ENCODE measurements around the gene HPSE2.
"Not testable (repeated sequence)": the region's sequence is repeated elsewhere in the genome, so short reads cannot be mapped to it uniquely, and the experiment has no call there.

The HPSE2 gene

DNA sequence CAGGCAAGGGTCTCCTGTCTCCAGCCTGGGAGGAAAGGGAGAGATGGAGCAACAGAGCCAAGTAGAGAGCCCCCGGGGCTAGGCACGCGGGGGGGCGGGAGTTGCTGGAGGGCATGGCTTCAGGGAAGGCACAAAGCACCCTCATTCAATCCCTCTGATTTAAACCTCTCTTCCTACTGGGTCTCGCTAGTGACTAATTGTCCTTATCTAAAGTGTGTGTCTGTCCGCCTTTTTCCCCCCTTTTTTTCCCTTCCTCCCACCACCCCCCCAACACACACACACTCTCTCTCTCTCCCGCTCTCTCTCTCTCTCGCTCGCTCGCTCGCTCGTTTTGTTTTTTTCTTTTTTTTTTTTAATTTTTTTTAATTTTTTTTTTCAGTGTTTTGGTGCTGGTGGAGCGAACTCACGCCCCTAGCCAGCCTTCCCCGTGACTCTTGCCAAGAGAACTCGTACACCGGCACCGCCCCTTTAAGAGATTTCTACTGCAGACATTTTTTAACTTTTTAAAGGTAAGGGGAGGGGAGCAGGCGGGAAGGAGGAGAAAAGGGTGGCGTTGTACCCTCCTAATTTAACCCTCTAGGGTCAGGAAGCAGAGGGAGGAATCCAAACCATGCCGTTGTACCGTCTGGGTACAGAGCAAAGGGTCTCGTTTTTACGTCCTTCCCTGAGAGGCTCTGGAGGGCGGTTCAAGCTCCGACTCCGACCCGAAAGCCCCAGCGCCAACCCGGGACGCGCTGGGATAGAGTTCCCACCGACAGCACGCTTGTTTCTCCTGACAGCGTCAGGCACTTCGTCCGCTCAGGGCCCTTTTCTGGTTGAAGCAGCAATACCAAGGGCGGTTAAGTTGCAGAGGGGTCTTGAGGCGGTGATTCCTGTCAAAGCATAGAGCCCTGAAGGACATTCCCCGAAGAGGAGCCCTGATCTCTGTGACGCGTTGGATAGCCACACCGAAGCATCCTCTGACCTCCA, at the start of gene HPSE2:
Gene HPSE2 (minus strand): TSS at position 195 of the 969 bp plus-strand sequence.
- no peak for DNase-seq

DNA sequence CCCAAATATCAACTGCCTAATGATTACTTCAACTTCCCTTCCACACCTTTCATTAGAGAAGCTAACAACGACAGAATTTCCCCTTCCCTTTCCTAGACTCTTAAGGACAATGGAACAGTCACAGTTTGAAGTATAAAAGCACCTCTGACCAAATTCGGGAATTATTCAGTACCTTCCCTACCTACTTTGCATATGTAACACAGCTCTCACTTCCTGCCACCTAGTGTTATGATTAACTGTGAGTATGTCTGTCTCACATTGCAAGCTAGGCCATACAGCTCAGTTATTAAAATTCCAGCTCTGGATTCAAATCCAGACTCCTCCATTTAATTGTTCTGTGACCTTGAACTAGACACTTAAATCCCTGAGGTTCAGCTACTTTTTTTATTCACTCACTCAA, 44.8 kb upstream of the HPSE2 start:
- DNase-seq, result no peak

DNA sequence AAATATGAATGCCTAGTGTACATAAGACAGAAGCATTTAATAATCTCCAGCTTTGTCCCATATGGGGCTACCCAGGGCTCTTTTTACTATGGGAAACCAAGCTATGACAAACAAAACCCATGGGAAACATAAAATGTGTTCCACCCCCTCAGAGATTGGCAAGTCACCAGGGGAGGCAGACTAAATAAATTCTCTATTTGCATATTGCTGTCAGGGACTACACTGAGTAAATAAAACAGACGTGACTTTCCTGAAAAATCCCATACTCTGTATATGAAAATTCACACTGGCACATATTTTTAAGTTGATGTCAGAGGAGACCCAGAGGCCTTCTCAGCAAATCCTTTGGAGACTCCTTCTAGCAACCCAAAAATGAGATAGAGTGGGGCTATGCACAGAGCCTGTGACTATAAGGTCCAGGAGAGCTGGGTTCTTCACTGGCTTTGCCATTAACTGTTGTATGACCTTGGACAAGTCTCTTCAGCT, 44.0 kb upstream of the HPSE2 start:
- DNase-seq, result no peak

DNA sequence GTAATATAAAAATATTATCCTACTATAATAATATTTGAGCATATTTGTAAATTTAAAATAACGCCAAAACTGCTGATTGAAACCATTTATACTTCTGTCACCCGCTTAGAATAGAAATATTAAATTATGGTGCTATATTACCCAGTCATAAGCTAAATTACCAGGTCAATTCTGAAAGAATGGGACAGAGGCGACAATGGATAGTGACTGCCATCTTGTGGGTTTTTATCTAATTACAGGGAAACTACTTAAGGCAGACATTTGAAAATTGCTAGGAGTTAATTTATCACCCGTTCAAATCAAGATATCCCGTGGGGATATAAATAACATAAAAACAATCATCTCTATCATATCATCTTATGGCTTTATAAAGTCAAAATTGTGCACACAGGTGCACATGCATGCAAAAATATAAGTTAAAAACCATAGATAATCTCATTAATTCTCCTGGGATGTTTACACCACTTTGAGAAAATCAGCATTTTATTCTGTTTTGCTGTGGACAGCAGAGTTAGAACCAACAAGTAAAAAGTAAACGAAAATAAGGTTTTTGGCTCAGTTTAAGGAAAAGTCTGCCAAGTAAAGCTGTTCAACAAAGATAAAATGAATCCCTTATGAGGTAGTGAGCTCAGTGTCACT, 41.3 kb upstream of the HPSE2 start:
- peak; percentile 3 to 34 for DNase-seq

DNA sequence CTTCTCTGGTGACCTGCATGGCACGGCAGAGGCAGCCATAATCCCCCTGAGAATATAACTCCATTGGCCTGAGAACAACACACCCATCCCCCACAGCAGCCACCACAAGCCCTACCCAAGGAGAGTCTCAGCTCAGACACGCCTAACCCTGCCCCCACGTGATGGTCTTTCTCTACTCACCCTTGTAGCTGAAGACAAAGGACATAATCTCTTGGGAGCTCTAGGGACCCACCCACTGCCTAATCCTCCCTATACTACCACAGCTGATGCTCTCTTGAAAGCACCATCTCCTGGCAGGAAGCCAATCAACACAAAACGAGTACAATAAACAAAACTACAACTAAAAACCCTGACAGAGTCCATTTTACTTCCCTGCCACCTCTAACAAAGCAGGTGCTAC, 30.7 kb upstream of the HPSE2 start:
- DNase-seq, result no peak

DNA sequence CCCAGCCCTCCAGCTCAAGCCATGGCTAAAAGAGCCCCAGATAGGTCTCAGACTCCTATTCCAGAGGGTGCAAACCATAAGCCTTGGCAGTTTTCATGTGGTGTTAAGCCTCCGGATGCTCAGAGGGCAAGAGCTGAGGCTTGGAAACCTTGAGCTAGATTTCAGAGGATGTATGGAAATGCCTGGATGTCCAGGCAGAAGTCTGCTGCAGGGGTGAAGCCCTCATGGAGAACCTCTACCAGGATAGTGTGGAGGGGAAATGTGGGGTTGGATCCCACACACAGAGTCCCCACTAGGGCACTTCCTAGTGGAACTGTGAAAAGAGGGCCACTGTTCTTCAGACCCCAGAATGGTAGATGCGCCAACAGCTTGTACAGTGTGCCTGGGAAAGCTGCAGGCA, 13.2 kb upstream of the HPSE2 start:
- no peak for DNase-seq

DNA sequence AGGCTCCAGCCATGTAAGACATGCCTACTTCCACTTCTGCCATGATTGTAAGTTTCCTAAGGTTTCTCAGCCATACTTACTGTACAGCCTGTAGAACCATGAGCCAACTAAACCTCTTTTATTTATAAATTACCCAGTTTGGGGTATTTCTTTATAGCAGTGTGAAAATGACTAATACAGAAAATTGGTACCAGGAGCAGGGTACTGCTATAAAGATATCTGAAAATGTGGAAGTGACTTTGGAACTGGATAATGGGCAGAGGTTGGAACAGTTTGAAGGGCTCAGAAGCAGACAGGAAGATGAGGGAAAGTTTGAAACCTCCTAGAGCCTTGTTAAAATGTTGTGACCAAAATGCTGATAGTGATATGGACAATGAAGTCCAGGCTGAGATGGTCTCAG, 12.2 kb upstream of the HPSE2 start:
- DNase-seq, result not testable (repeated sequence)

DNA sequence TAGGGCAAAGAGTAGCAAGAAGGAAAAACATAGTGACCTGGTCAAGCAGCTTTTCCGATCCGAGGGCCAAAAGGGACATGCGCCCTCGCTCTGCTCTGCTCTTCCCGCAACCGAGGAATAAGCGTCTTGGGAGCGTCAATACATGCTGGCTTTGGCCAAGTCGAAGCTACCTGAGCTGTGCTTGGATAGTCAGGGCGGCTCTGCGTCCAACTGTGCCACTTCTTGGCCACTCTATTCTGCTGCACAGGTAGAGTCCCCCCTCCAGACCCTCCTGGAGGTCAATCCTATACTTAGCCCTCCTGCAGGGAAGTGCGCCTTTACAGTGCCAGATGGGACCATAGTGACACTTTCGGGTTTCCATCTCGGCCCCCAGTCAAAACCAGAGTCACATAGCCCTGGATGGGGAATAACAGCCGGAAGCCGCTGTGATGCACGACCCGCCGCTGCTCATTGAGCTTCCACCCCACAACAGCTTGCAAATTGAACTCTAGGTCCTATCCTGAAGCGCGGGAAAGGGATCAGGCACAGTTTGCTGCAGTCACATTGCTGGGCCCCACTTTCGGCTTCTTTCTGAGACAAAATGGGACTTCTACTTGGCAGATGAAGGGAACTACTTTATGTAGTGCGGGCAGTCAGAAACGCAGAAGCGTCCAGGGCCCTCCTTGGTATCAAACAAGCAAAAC, 1.1 kb upstream of the HPSE2 start:
- no peak for DNase-seq

DNA sequence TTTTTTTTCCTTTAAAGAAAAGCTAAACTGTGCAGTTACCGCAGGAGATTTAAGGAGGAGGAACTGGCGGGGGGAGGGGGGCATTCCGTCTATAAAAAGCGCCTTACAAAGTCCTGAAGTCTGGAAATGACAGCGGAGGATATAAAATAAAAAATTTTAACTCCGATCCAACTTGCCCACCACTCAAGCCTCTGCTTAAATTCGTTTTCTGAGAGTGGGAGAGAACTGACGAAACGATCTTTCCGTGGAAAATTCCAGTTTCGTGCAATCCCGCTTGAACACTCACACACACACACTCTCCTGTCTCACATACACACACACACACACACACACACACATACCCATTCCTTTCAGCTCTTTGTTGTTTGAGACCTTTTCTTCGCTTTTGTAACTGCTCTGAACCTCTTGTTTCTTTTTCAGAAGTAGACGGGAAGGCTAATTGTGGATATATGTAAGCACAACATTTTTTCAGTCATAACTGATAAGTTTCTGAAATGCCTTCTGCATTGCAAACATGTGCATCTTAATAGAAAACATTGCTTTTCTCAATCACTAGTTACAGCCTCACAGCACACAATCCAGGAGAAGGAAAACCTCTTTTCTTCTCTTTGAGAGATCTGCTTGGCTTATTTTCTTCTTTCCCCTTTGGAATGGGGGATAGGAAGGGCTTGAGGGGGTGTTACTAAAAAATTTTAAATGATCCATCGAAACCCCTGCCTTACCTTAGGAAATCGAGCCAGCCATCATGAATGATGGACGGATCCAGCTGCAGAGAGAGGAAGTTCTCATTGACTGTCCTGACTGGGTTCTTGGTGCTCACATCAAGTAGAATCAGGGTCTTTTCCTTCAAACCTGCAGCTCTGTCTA, 628 bp downstream of the HPSE2 start:
- DNase-seq, result no peak

DNA sequence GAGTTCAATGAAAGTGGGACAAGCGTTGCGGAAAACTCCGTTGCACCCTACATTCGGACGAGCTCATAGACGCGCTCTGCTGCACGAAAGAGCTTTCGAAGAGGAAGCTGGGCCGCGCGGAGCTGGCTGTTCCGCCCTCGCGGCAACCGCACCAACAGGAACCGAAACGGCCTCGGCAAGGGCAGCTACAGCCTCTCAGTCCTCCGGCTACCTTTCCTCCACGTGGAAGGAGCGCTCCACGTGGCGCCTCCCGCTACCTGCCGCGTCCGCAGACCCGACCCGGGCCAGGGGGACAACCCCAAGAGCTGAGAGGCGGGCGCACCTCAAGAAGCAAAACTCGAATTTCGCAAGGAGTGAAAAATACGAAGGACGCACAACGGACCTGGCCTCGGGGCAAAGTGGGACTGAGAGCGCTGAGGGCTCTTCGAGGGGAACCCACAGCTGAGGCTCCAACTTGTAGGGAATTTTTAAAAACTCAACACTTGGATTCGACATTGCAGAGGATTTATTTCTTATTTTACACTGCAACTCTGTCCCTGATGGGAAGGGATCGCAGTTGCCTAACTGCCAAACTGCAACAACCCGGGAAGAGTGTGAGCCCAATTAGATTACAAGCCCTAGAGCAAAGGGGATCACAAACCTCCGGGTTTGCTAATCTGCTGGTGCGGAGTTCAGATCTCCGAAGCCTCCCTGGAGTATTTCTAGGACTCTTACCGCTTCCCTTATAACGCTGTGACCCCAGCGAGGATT, 1.4 kb downstream of the HPSE2 start:
- no peak for DNase-seq

DNA sequence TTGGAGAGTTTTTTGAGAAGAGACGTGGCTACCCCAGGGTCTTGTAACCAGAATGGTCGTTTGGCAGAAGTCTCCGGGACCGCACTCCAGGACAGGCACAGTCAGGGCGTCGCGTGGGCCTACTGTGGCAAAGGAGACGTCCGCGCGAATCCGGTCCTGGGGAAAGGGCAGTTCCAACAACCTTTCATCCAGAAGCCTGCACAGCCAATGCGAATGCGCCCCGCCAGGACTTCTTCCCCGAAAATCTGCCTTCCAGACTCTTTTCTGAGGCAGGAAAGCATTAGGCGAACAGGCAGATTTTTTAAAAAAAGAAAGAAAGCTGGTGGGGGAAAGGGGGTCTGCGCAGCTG, 2.0 kb downstream of the HPSE2 start:
- DNase-seq, result no peak

DNA sequence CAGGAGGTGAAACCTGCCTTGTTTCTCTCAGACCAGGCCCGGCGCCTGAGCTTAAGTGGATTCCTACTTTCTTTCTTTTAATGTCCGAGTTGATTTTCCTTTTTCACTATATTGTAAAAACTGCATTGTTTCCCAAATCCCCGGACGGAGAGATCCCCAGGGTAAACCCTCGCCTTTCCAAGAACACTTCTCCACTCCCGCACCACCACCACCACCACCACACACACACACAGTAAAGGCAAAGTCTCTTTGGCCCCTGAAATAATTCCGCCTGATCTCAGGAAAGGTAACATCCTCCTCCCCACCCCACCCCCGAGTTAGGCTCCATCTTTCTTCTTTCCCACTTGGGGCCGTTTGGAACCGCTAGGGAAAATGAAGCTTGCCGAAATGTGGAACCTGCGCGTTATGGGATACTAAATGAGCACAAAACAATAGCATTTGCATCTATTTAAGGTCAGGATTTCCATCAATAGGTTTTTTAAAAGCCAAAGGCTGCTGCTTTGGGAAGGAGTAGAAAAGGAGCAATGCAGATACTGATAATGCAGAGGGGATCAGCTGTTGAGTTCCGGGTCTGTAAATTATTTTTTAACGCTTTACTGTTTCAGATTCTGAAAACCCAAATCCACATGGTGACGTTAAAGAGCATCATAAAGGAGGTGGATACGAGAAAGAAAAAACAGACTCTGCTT, 2.5 kb downstream of the HPSE2 start:
- DNase-seq, result no peak

DNA sequence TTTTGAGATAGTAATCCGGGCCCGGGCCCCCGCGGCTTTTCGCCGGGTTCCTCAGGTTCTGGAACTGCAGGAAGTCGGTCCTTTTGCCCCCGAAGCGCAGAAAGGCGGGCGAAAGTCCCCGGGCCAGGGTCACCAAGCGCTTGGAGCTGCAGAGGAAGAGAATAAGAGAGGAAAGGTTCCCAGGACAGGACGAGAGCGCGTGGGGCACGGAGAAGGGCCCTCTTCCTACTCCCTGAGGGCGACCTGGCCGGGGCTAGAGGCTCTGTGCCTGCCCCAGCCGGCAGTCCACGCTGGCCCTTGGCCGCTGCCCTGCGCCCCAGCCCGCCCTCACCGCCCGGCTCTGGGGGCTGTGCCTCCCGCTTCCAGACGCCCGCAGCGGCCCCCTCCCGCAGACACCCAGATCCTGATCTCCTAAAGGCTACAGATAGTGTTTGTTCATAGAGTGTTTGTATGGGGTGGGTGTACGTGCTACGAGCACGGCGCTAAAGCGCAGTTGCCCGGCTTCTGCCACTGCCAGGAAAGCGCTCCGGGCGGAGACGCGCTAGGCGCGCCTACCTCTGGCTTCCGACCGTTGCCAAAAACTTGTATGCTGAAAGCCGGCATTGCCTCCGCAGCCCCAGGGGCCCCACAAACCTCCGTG, 3.2 kb downstream of the HPSE2 start:
- DNase-seq, result no peak

DNA sequence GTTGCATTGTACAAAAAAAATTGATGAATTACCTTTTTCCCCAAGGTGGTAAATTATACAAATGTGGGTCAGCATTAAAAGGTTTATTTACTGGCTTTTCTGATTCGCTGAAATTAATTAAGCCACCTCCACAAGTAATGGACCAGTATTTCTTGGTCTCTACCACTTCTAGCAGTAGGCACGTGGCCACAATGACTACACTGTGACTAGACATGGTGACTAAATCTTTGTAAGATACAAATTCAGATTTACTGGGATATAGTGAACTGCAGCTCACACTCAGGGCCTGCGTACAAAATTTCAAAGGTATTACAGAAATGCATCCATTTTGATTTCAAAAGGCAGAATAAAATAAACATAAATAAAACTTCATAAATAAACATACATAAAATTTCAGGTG, 10.9 kb downstream of the HPSE2 start:
- no peak for DNase-seq

DNA sequence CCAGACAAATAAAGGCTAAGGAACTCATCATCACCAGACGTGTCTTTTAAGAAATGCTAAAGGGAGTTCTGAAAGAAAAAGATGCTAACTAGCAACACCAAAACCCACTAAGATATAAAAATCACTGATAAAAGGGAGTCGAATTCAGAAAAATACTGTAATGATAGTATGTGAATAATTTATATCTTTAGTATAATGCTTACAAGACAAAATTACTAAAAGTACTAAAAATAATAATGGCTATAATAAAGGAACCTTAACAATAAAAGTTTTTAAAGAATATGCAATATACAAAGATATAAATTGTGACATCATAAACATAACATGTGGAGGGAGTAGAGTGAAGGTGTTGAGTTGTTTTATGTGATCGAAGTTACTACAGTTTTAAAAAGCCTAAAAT, 28.3 kb downstream of the HPSE2 start:
- DNase-seq, result no peak

DNA sequence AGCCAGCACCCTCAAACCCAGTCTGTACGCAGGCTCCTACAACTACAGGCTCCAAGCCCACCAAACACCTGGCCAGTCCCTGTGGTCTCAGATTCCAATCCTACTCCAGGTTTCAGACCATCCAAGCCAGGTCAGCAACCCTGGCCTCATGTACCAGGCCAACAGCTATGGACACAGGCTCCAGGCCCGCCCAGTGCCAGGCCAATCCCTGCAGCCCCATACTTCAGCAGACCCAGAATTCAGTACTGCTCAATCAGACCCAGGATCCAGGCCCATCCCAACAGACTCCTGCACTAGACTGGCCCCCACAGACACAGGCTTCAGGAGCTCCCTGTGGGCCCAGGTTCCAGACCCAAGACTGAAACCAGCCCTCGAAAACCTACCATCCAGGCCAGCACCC, 32.3 kb downstream of the HPSE2 start:
- no peak for DNase-seq

DNA sequence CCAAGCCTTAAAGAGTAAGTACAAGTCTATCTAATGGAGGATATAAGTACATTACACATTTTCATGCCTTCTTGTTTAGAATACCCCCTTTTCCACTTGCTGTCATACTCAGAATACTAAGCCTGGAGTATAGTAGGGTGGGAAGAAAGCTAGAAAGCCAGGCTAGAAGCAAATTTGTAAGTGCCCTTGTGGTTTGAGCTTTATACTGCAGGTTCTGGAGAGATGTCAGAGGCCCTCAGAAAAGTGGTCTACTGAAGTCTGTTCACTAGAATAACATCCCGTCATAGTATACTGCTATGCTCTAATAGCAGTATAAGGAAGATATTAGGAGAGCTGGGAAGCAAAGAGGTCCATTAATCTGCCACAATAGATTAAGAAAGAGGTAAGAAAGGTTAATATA, 62.7 kb downstream of the HPSE2 start:
- DNase-seq, result no peak

DNA sequence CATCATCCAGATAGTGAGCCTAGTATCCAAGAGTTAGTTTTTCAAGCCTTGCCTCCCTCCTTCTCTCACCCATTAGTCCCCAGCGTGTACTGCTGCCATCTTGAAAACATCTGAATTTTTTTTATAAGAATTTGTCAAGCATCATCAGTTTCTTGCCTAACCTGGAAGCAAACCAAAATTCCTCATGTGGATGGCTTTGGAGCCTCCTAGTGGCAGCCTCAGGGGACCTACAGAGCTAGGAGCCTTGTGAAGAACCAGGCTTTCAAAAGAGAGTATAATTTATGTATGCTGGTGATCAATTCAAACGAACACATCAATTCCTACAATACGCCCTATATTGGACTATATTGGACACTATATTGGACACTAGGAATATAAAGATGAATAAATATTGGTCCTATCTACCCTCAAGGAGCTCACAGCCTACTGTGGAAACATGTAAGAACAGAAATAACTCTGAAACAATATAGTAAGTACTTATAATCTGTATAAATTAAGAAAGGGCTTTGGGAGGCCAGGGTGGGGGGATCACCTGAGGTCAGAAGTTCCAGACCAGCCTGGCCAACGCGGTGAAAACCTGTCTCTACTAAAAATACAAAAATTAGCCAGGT, 63.4 kb downstream of the HPSE2 start:
- peak; percentile 3 to 19 for DNase-seq

DNA sequence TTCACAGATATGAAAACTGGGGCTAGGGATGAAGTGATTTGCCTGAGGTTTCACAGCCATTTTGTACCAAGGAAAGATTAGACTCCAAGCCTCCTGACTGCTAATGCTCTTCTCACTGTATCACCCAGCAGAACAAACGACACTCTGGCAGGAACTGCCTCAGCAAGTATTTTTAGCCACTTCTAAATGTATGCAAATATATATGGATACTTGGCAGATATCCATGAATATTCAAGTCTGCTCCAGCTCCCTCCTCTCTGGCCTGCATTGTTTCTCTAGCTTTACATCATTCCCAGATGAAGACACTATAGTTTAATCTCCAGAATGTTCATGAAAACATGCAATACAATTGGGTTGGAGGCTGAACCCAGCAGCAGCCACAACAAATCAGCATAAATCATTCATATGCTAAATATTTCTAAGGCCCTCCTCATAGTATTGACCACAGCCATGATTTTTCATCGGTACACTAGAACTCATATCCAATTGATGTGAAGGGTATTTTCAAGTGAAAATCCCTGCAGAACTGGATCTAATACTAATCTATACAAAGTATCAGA, 65.5 kb downstream of the HPSE2 start:
- DNase-seq, result no peak

DNA sequence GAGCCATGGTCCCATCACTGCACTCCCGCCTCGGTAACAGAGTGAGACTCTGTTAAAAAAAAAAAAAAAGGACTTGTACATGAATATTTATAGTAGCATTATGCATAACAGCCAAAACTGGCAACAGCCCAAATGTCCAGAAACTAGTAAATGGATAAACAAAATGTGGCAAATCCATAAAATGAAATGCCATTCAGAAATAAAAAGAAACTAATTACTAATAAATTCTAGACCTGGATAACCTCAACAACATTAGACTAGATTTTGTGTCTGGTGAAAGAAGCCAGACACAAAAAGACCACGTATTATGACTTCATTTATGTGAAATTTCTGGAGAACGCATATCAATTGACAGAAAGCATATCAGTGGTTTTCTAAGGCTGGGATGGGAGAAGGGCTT, 74.5 kb downstream of the HPSE2 start:
- no peak for DNase-seq
